MM.1S (cell line): ENCODE measurements around the gene CDK8.

Experiments used
- DNase-seq: peaks from one replicate; pipeline ENCODE4 v3.0.0-alpha.2; 2015
- H2AFZ ChIP-seq: fragments of 300-600 bp; sonication (generic); 2 replicates; pipeline ENCODE4 v1.6.0; 2016; ENCODE audit warnings: antibody characterized with exemption, low read length
- H3F3A ChIP-seq: fragments of 300-600 bp; sonication (generic); 2 replicates; pipeline ENCODE4 v1.6.1; 2016; ENCODE audit warnings: mild to moderate bottlenecking, antibody characterized with exemption, low read length, moderate library complexity, mixed read lengths; ENCODE audit not compliant: insufficient read depth
- H3K27ac ChIP-seq: fragments of 300-600 bp; sonication (generic); 2 replicates; pipeline ENCODE4 v1.5.1; 2016; ENCODE audit warnings: mild to moderate bottlenecking, low read length
- H3K27me3 ChIP-seq: fragments of 300-600 bp; sonication (generic); replicated peaks from 2 replicates; pipeline ENCODE4 v1.6.0; 2016; ENCODE audit warnings: low read length; ENCODE audit not compliant: insufficient read depth
- H3K36me3 ChIP-seq: fragments of 300-600 bp; sonication (generic); replicated peaks from 2 replicates; pipeline ENCODE4 v1.6.1; 2016; ENCODE audit warnings: mild to moderate bottlenecking, low read length, mixed read lengths; ENCODE audit not compliant: insufficient read depth
- H3K4me1 ChIP-seq: fragments of 300-600 bp; sonication (generic); 2 replicates; pipeline ENCODE4 v1.6.1; 2016; ENCODE audit warnings: low read length, mixed read lengths
- H3K4me2 ChIP-seq: fragments of 300-600 bp; sonication (generic); 2 replicates; pipeline ENCODE4 v1.6.0; 2016; ENCODE audit warnings: low read depth, low read length
- H3K4me3 ChIP-seq: fragments of 300-600 bp; sonication (generic); 2 replicates; pipeline ENCODE4 v1.5.1; 2016; ENCODE audit warnings: low read length, mixed read lengths
- H3K79me2 ChIP-seq: fragments of 300-600 bp; sonication (generic); 2 replicates; pipeline ENCODE4 v1.6.1; 2016; ENCODE audit warnings: mixed run types, low read length, mixed read lengths
- H3K9ac ChIP-seq: fragments of 300-600 bp; sonication (generic); 2 replicates; pipeline ENCODE4 v1.6.1; 2016; ENCODE audit warnings: low read length, mixed read lengths
- H3K9me2 ChIP-seq: fragments of 300-600 bp; sonication (generic); replicated peaks from 2 replicates; pipeline ENCODE4 v1.6.1; 2016; ENCODE audit warnings: mild to moderate bottlenecking, low read length, mixed read lengths; ENCODE audit not compliant: insufficient read depth
- H3K9me3 ChIP-seq: fragments of 300-600 bp; sonication (generic); replicated peaks from 2 replicates; pipeline ENCODE4 v1.6.1; 2016; ENCODE audit warnings: mild to moderate bottlenecking, low read length, mixed read lengths; ENCODE audit not compliant: insufficient read depth
- H4K20me1 ChIP-seq: fragments of 300-600 bp; sonication (generic); 2 replicates; pipeline ENCODE4 v1.6.1; 2016; ENCODE audit warnings: mild to moderate bottlenecking, low read length, moderate library complexity, mixed read lengths; ENCODE audit not compliant: insufficient read depth
- CTCF ChIP-seq: fragments of 300-600 bp; sonication (generic); IDR thresholded peaks from 2 replicates; pipeline ENCODE4 v1.5.1; 2016; ENCODE audit warnings: antibody characterized with exemption, low read length, mixed read lengths
- EZH2 ChIP-seq: fragments of 300-600 bp; sonication (generic); optimal IDR thresholded peaks from 2 replicates; pipeline ENCODE3; 2017; ENCODE audit warnings: low read depth, mild to moderate bottlenecking, antibody characterized with exemption, low read length, mixed read lengths
- EZH2phosphoT487 ChIP-seq: fragments of 300-600 bp; sonication (generic); IDR thresholded peaks from 2 replicates; pipeline ENCODE4 v1.6.1; 2018; ENCODE audit warnings: antibody characterized with exemption, low read length

Gene CDK8

GRCh38 chr13:26401578-26402021 lies 147.7 kb downstream of the CDK8 start:
- Histone ChIP-seq H3K27me3 (no peaks in the 10 kb centered on the region), H3K36me3 (no peaks in the 10 kb centered on the region), H3K27ac (peak overlapping the region; percentile 56; the same call in 1 of the 2 replicates), H3F3A (peaks cover 15% of the 10 kb centered on the region), H3K9me2 (no peaks in the 10 kb centered on the region), H3K79me2 (no peaks in the 10 kb centered on the region), H2AFZ (peak overlapping the region; percentile 34; the same call in 1 of the 2 replicates), H4K20me1 (no peaks in the 10 kb centered on the region), H3K9ac (no peak overlapping the region), H3K9me3 (no peaks in the 10 kb centered on the region), H3K4me1 (peaks cover 33% of the 10 kb centered on the region), H3K4me2 (peak overlapping the region; percentile 32), H3K4me3 (no peak overlapping the region)
- no peak for TF ChIP-seq CTCF
- no peak for TF ChIP-seq EZH2
- TF ChIP-seq EZH2phosphoT487, result no peak
- peak; percentile 23 for DNase-seq

GRCh38 chr13:26406791-26407190 lies 152.9 kb downstream of the CDK8 start:
- Histone ChIP-seq H3K27me3 (no peaks in the 10 kb centered on the region), H3K9me2 (no peaks in the 10 kb centered on the region), H4K20me1 (no peaks in the 10 kb centered on the region), H3K4me2 (no peak overlapping the region), H3K36me3 (no peaks in the 10 kb centered on the region), H3K79me2 (no peaks in the 10 kb centered on the region), H3K9me3 (no peaks in the 10 kb centered on the region), H3K4me3 (no peak overlapping the region), H3K4me1 (peaks cover 7% of the 10 kb centered on the region), H2AFZ (no peak overlapping the region), H3K27ac (no peak overlapping the region), H3K9ac (no peak overlapping the region), H3F3A (no peaks in the 10 kb centered on the region)
- TF ChIP-seq CTCF, result no peak
- no peak for TF ChIP-seq EZH2phosphoT487
- TF ChIP-seq EZH2, result no peak
- DNase-seq, result no peak

GRCh38 chr13:26411206-26411605 lies 157.3 kb downstream of the CDK8 start:
- Histone ChIP-seq H3F3A (no peaks in the 10 kb centered on the region), H3K4me3 (no peak overlapping the region), H2AFZ (no peak overlapping the region), H3K4me1 (no peaks in the 10 kb centered on the region), H3K27me3 (no peaks in the 10 kb centered on the region), H3K4me2 (no peak overlapping the region), H3K9me2 (no peaks in the 10 kb centered on the region), H3K27ac (no peak overlapping the region), H3K9me3 (no peaks in the 10 kb centered on the region), H3K79me2 (no peaks in the 10 kb centered on the region), H3K9ac (no peak overlapping the region), H3K36me3 (no peaks in the 10 kb centered on the region), H4K20me1 (no peaks in the 10 kb centered on the region)
- no peak for TF ChIP-seq EZH2phosphoT487
- no peak for TF ChIP-seq CTCF
- TF ChIP-seq EZH2, result no peak
- no peak for DNase-seq
